Neural progenitor cell (in vitro differentiated cells): ENCODE results near the gene ANKK1. TPM values are rescaled to one million over a fixed set of nuclear protein-coding genes. Genes with fewer than 3 reads are reported as not detected.
A peak's percentile ranks its signal among the peaks of the same experiment; 100 is the strongest.

Experiments
- DNase-seq: peaks from one replicate; pipeline ENCODE4 v3.0.0-alpha.2; 2016; ENCODE audit warnings: low spot score
- H2AFZ ChIP-seq: fragments of 200-600 bp; sonication (generic); replicated peaks from 2 replicates; pipeline ENCODE4 v1.6.1; 2016; ENCODE audit warnings: antibody characterized with exemption
- H3F3A ChIP-seq: fragments of 200-600 bp; sonication (generic); 2 replicates; pipeline ENCODE4 v1.6.1; 2016; ENCODE audit warnings: antibody characterized with exemption, low read depth
- H3K27ac ChIP-seq: fragments of 200-600 bp; sonication (generic); 2 replicates; pipeline ENCODE4 v1.5.1; 2016; ENCODE audit warnings: mild to moderate bottlenecking
- H3K27me3 ChIP-seq: fragments of 200-600 bp; sonication (generic); 2 replicates; pipeline ENCODE4 v1.6.1; 2016; ENCODE audit warnings: mild to moderate bottlenecking, moderate library complexity
- H3K36me3 ChIP-seq: fragments of 200-600 bp; sonication (generic); 2 replicates; pipeline ENCODE4 v1.5.1; 2016
- H3K4me1 ChIP-seq: fragments of 200-600 bp; sonication (generic); 2 replicates; pipeline ENCODE4 v1.6.1; 2016; ENCODE audit warnings: mixed run types
- H3K4me2 ChIP-seq: fragments of 200-600 bp; sonication (generic); 2 replicates; pipeline ENCODE4 v1.6.1; 2016
- H3K4me3 ChIP-seq: fragments of 200-600 bp; sonication (generic); 2 replicates; pipeline ENCODE4 v1.5.1; 2016
- H3K79me2 ChIP-seq: fragments of 200-600 bp; sonication (generic); 2 replicates; pipeline ENCODE4 v1.6.1; 2016; ENCODE audit warnings: low read depth
- H3K9ac ChIP-seq: fragments of 200-600 bp; sonication (generic); 2 replicates; pipeline ENCODE4 v1.6.1; 2016
- H3K9me3 ChIP-seq: fragments of 200-600 bp; sonication (generic); 2 replicates; pipeline ENCODE4 v1.5.1; 2016; ENCODE audit warnings: low read depth
- H4K20me1 ChIP-seq: fragments of 200-600 bp; sonication (generic); 2 replicates; pipeline ENCODE4 v1.6.1; 2016; ENCODE audit warnings: low read depth
- H3K27ac Mint-ChIP-seq: 3 replicates; pipeline ENCODE4 v1.8.0; 2021; ENCODE audit warnings: mixed read lengths
- H3K27me3 Mint-ChIP-seq: 2 replicates; pipeline ENCODE4 v1.8.0; 2022; ENCODE audit warnings: low read depth, mild to moderate bottlenecking, inconsistent platforms, moderate library complexity, mixed read lengths; ENCODE audit not compliant: insufficient read depth
- H3K36me3 Mint-ChIP-seq: 3 replicates; pipeline ENCODE4 v1.8.0; 2021; ENCODE audit warnings: mixed read lengths
- H3K4me1 Mint-ChIP-seq: 3 replicates; pipeline ENCODE4 v1.8.0; 2021; ENCODE audit warnings: mixed read lengths
- H3K4me3 Mint-ChIP-seq: 3 replicates; pipeline ENCODE4 v1.8.0; 2021; ENCODE audit warnings: mild to moderate bottlenecking, moderate library complexity, mixed read lengths
- H3K9me3 Mint-ChIP-seq: 3 replicates; pipeline ENCODE4 v1.8.0; 2020; ENCODE audit warnings: mixed read lengths
- EZH2 ChIP-seq: fragments of 200-600 bp; sonication (generic); IDR thresholded peaks from 2 replicates; pipeline ENCODE4 v1.6.1; 2017; ENCODE audit warnings: antibody characterized with exemption, mild to moderate bottlenecking, moderate library complexity
- EZH2phosphoT487 ChIP-seq: fragments of 200-600 bp; sonication (generic); IDR thresholded peaks from 2 replicates; pipeline ENCODE4 v1.6.1; 2017; ENCODE audit warnings: antibody characterized with exemption
- total RNA-seq: library from RNA; depleted of rRNA; stranded (reverse); fragments of >200 nt; gene quantifications from 2 replicates; pipeline ENCODE4 v1.2.3, GENCODE V29; 2015; ENCODE audit warnings: low replicate concordance
- TF ChIP-seq, protein P1 (sequence below): fragments of 200-600 bp; sonication (generic); IDR thresholded peaks from 2 replicates; pipeline ENCODE4 v1.5.1; 2017; ENCODE audit warnings: antibody characterized with exemption, mild to moderate bottlenecking

The ANKK1 gene
- total RNA-seq, 1 donor from 2014 or later: not detected

DNA sequence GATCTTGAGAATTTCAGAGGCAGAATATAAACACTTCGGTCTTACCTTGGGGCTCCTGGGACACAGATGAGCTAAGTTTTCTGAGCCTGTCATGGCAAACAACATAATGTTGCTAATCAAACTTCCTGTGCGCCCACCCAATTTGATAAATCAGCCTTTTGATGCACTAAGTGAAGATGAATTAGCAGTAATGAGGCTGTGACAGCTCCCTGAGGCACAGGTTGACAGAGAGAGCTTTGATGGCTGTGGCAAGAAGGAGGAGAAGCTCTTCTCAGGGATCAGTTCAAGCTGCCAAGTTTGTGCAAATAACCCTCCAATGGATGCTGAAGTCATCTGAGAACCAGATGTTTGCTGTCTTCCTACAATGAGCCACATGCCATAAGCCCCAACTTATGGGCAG, 53.2 kb downstream of the ANKK1 start:
- Histone ChIP-seq H3K4me2 (no peak overlapping the region), H3K9ac (no peak overlapping the region), H3K27me3 (no peaks in the 10 kb centered on the region), H3K79me2 (no peaks in the 10 kb centered on the region), H4K20me1 (no peaks in the 10 kb centered on the region), H3K9me3 (no peaks in the 10 kb centered on the region), H3K36me3 (no peaks in the 10 kb centered on the region), H3F3A (no peaks in the 10 kb centered on the region), H3K27ac (no peak overlapping the region), H3K4me3 (no peak overlapping the region), H2AFZ (no peak overlapping the region), H3K4me1 (peaks cover 5% of the 10 kb centered on the region)
- H3K4me3 Mint-ChIP-seq: no peak overlapping the region
- H3K27me3 Mint-ChIP-seq: no peaks in the 10 kb centered on the region
- TF ChIP-seq, protein P1, sequence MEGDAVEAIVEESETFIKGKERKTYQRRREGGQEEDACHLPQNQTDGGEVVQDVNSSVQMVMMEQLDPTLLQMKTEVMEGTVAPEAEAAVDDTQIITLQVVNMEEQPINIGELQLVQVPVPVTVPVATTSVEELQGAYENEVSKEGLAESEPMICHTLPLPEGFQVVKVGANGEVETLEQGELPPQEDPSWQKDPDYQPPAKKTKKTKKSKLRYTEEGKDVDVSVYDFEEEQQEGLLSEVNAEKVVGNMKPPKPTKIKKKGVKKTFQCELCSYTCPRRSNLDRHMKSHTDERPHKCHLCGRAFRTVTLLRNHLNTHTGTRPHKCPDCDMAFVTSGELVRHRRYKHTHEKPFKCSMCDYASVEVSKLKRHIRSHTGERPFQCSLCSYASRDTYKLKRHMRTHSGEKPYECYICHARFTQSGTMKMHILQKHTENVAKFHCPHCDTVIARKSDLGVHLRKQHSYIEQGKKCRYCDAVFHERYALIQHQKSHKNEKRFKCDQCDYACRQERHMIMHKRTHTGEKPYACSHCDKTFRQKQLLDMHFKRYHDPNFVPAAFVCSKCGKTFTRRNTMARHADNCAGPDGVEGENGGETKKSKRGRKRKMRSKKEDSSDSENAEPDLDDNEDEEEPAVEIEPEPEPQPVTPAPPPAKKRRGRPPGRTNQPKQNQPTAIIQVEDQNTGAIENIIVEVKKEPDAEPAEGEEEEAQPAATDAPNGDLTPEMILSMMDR: no peak
- TF ChIP-seq EZH2 (no peak), EZH2phosphoT487 (no peak)
- H3K27ac Mint-ChIP-seq: no peak overlapping the region
- H3K9me3 Mint-ChIP-seq: no peaks in the 10 kb centered on the region
- no peaks in the 10 kb centered on the region for H3K4me1 Mint-ChIP-seq
- DNase-seq: no peak
- H3K36me3 Mint-ChIP-seq: no peaks in the 10 kb centered on the region

DNA sequence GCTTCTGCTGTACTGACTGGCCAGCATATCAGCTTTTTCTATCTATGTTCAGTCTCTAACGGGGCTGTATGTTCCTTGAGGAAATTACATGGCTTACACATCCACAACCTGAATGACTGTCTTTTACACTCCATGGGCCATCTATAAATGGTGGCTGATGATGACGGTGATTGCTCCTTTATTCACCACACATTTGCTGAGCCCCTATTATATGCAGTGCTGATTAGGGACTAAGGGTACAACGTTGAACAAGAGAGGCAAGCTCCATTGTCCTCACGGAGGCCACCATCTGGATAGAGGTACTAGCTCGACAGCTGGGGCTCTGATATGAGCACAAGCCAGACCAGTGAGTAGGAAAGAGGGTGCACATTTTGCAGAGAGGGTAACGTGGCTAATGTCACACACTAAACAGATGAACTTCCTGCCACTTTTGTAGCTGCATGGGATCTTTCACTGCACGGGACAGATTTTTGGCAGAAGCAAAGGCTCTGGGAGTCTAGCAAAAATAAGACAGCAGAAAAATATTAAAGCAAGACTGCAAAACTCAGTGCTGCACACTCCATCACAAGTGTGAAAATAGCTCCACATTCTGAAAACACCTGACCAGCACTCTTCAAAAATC, 57.0 kb downstream of the ANKK1 start:
- H3K79me2 ChIP-seq: no peaks in the 10 kb centered on the region
- H3K36me3 Mint-ChIP-seq: no peaks in the 10 kb centered on the region
- H4K20me1 ChIP-seq: no peaks in the 10 kb centered on the region
- H3F3A ChIP-seq: no peaks in the 10 kb centered on the region
- no peaks in the 10 kb centered on the region for H3K27me3 ChIP-seq
- no peak for DNase-seq
- H3K9ac ChIP-seq: no peak overlapping the region
- H3K27ac ChIP-seq: no peak overlapping the region
- H3K27ac Mint-ChIP-seq: no peak overlapping the region
- H3K9me3 ChIP-seq: no peaks in the 10 kb centered on the region
- H3K4me1 ChIP-seq: peaks cover 5% of the 10 kb centered on the region
- H3K4me1 Mint-ChIP-seq: no peaks in the 10 kb centered on the region
- H3K36me3 ChIP-seq: no peaks in the 10 kb centered on the region
- H3K9me3 Mint-ChIP-seq: no peaks in the 10 kb centered on the region
- H3K4me3 Mint-ChIP-seq: no peak overlapping the region
- no peak overlapping the region for H3K4me3 ChIP-seq
- H3K4me2 ChIP-seq: no peak overlapping the region
- TF ChIP-seq EZH2: no peak
- H3K27me3 Mint-ChIP-seq: peaks cover 4% of the 10 kb centered on the region
- H2AFZ ChIP-seq: no peak overlapping the region

DNA sequence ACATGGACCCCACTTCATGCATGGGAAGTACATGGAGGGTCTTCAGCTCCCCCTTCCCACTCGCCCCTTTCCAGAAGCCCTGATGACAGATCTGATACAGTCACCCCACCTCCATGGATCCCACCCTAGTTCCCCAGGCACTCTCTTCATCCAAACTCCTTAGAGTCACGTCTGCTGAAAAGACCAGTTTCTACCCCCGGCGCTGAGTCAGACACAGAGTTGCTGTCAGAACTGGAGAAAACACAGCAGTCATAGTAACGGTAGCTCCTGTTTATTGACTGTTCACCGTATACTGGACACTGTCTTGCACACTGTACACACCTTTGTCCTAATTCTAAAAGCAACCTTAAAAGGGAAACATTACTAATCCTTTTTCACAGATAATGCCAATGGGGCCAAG, 58.5 kb downstream of the ANKK1 start:
- Histone ChIP-seq H3K27ac (no peak overlapping the region), H3K4me2 (no peak overlapping the region), H2AFZ (no peak overlapping the region), H3K27me3 (no peaks in the 10 kb centered on the region), H3F3A (no peaks in the 10 kb centered on the region), H3K4me1 (peaks cover 5% of the 10 kb centered on the region), H3K4me3 (no peak overlapping the region), H3K9me3 (no peaks in the 10 kb centered on the region), H4K20me1 (no peaks in the 10 kb centered on the region), H3K79me2 (no peaks in the 10 kb centered on the region), H3K9ac (no peak overlapping the region), H3K36me3 (no peaks in the 10 kb centered on the region)
- H3K36me3 Mint-ChIP-seq: no peaks in the 10 kb centered on the region
- no peak overlapping the region for H3K27ac Mint-ChIP-seq
- H3K27me3 Mint-ChIP-seq: peaks cover 4% of the 10 kb centered on the region
- TF ChIP-seq, protein P1: no peak
- TF ChIP-seq EZH2: no peak
- no peak for TF ChIP-seq EZH2phosphoT487
- no peak for DNase-seq
- H3K4me3 Mint-ChIP-seq: no peak overlapping the region
- no peaks in the 10 kb centered on the region for H3K4me1 Mint-ChIP-seq
- no peaks in the 10 kb centered on the region for H3K9me3 Mint-ChIP-seq

DNA sequence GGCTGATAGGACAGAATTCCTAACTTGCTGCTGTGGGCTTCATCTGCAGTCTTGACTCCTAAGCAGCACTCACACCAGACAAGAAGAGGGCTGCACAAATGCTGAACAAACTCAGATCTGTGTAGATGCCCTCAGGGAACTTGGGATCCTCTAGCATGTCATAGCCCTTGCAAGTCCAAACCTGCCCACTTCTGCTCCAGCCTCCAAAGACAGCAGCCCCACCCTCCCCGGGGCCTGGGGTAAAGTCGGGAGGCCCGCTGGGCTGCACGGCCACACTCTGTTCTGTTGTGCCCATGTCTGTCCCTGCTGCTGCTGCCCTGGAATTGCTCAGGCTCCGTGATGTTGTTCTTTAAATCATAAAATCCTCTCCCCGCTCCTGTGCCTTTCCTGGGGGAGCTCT, 59.4 kb downstream of the ANKK1 start:
- Mint-ChIP-seq H3K27me3 (peaks cover 6% of the 10 kb centered on the region), H3K27ac (no peak overlapping the region), H3K4me1 (no peaks in the 10 kb centered on the region), H3K36me3 (no peaks in the 10 kb centered on the region), H3K9me3 (no peaks in the 10 kb centered on the region), H3K4me3 (no peak overlapping the region)
- H4K20me1 ChIP-seq: no peaks in the 10 kb centered on the region
- no peaks in the 10 kb centered on the region for H3K27me3 ChIP-seq
- no peak overlapping the region for H3K27ac ChIP-seq
- H3K4me1 ChIP-seq: peaks cover 5% of the 10 kb centered on the region
- H3K79me2 ChIP-seq: no peaks in the 10 kb centered on the region
- no peak overlapping the region for H3K4me2 ChIP-seq
- no peaks in the 10 kb centered on the region for H3K36me3 ChIP-seq
- no peak overlapping the region for H3K9ac ChIP-seq
- DNase-seq: no peak
- H3F3A ChIP-seq: no peaks in the 10 kb centered on the region
- peak overlapping the region; percentile 37 for H2AFZ ChIP-seq
- no peak overlapping the region for H3K4me3 ChIP-seq
- no peaks in the 10 kb centered on the region for H3K9me3 ChIP-seq
- no peak for TF ChIP-seq EZH2phosphoT487
- TF ChIP-seq, protein P1: no peak
- TF ChIP-seq EZH2: no peak
